Effector memory CD4-positive, alpha-beta T cell (primary cell): Measurements from ENCODE around the gene PLCB2.

ENCODE experiments used
- DNase-seq, 3 donors: peaks; one replicate each; pipeline ENCODE4 v3.0.0-alpha.2; 2020
- H3K27ac ChIP-seq: 2 replicates; pipeline ENCODE4 v1.7.0; 2013; ENCODE audit warnings: mild to moderate bottlenecking, low read length, moderate library complexity; ENCODE audit not compliant: insufficient read depth, poor library complexity, severe bottlenecking
- H3K27me3 ChIP-seq: replicated peaks from 2 replicates; pipeline ENCODE4 v1.7.0; 2013; ENCODE audit warnings: mild to moderate bottlenecking, low read length; ENCODE audit not compliant: insufficient read depth, control insufficient read depth, poor library complexity, severe bottlenecking
- H3K36me3 ChIP-seq: 2 replicates; pipeline ENCODE4 v1.7.0; 2013; ENCODE audit warnings: mild to moderate bottlenecking, low read length, moderate library complexity; ENCODE audit not compliant: control insufficient read depth, insufficient read depth
- H3K4me1 ChIP-seq: 2 replicates; pipeline ENCODE4 v1.7.0; 2013; ENCODE audit warnings: low read length, mild to moderate bottlenecking; ENCODE audit not compliant: control insufficient read depth, insufficient read depth, poor library complexity, severe bottlenecking
- H3K4me3 ChIP-seq: 2 replicates; pipeline ENCODE4 v1.7.0; 2013; ENCODE audit warnings: low read length, low read depth, mild to moderate bottlenecking; ENCODE audit not compliant: insufficient read depth, poor library complexity, severe bottlenecking
- H3K9me3 ChIP-seq: 2 replicates; pipeline ENCODE4 v1.7.0; 2013; ENCODE audit warnings: mild to moderate bottlenecking, low read length, moderate library complexity; ENCODE audit not compliant: control insufficient read depth

The PLCB2 gene

DNA sequence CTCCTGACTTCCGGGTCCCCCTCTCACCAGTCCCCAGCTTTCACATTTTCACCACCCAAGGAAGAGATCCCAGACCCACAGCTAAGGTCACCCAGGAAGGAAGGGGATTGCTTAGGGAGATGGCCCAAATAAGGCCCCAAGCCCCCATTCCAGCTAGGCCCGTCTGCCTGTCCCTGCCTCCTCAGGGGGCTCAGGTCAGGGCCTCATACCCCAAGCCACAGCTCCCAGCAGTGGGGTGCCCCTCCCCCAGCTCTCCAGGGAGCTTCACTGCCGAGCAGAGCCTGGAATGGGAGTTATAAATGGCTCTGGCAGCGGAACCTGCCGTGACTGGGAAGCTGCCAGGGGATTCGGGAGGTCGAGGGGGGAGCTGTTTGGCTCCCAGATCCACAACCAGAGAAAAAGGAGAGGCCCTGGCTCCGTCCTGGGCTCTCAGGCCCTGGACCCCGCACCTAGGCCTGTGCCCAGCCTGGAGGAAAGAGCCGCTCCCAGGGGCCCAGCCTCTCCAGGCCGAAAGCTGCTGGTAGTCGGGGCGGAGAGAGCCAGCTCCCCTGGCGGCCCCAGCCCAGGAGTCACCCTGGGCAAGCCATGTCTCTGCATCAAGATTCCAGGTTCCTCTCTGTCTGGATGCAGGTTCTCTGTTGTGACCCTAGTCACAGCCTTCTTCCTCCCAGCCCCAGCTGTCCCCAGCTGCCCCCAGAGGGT is 32.5 kb upstream of the PLCB2 start:
- Histone ChIP-seq H3K27me3 (no peaks in the 10 kb centered on the region), H3K4me1 (peaks cover 5% of the 10 kb centered on the region), H3K36me3 (no peaks in the 10 kb centered on the region), H3K9me3 (no peaks in the 10 kb centered on the region), H3K4me3 (no peak overlapping the region), H3K27ac (no peak overlapping the region)
- DNase-seq: no peak

- no peaks in the 10 kb centered on the region for H3K27me3 ChIP-seq
- DNase-seq: no peak
- no peak overlapping the region for H3K4me3 ChIP-seq
- no peaks in the 10 kb centered on the region for H3K9me3 ChIP-seq
- no peaks in the 10 kb centered on the region for H3K36me3 ChIP-seq
- peaks cover 5% of the 10 kb centered on the region for H3K4me1 ChIP-seq
- no peak overlapping the region for H3K27ac ChIP-seq
These were observed 31.8 kb upstream of the PLCB2 start for GRCh38 chr15:40339621-40339945.

GRCh38 chr15:40338921-40339620 is 31.3 kb upstream of the PLCB2 start:
- Histone ChIP-seq H3K4me1 (peaks cover 6% of the 10 kb centered on the region), H3K4me3 (no peak overlapping the region)

DNA sequence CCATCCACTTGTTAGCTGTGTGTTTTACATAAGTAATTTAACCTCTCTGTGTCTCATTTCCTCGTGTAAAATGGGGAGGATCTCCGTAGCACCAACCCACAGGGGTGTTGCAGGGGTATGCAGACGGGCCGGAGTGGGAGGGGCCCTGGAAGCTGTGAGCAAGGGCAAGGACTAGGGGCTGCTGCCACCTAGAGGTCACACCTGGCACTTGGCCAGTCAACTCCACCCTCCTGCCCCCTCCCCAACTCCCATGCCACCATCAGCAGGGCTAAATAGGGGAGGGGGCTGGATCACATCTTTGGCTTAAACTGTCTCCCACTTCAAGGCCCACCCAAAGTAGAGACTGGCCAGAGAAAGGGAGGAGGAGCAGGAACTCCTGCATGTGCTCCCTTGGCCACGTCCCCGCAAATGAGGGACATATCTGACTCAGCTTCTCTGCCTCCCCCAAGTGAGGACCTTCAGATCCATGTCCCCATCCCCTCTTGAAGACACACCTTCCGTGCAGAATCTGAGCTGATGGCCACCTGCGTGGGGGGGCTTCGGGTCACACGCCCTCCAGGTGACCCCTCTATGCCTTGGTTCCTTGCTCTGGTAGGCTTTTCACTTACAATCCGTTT is 30.4 kb upstream of the PLCB2 start:
- peaks cover 9% of the 10 kb centered on the region for H3K4me1 ChIP-seq
- H3K4me3 ChIP-seq: no peak overlapping the region
- peak; percentile 50 to 63 (median 54) for DNase-seq
- H3K9me3 ChIP-seq: no peaks in the 10 kb centered on the region
- H3K27me3 ChIP-seq: no peaks in the 10 kb centered on the region
- H3K27ac ChIP-seq: no peak overlapping the region
- H3K36me3 ChIP-seq: no peaks in the 10 kb centered on the region

More at GRCh38 chr15:40338921-40339620, 31.3 kb upstream of the PLCB2 start:
- H3K9me3 ChIP-seq: no peaks in the 10 kb centered on the region
- no peak overlapping the region for H3K27ac ChIP-seq
- H3K27me3 ChIP-seq: no peaks in the 10 kb centered on the region
- no peak for DNase-seq
- H3K36me3 ChIP-seq: no peaks in the 10 kb centered on the region

- H3K27me3 ChIP-seq: no peaks in the 10 kb centered on the region
- H3K27ac ChIP-seq: no peak overlapping the region
- peaks cover 9% of the 10 kb centered on the region for H3K4me1 ChIP-seq
- no peak for DNase-seq
- H3K36me3 ChIP-seq: no peaks in the 10 kb centered on the region
- no peaks in the 10 kb centered on the region for H3K9me3 ChIP-seq
- H3K4me3 ChIP-seq: no peak overlapping the region
These were observed 29.9 kb upstream of the PLCB2 start for GRCh38 chr15:40337597-40337996.

- Histone ChIP-seq H3K4me1 (peaks cover 9% of the 10 kb centered on the region), H3K36me3 (no peaks in the 10 kb centered on the region), H3K9me3 (no peaks in the 10 kb centered on the region), H3K4me3 (no peak overlapping the region), H3K27ac (no peak overlapping the region), H3K27me3 (no peaks in the 10 kb centered on the region)
- no peak for DNase-seq
These were observed 29.0 kb upstream of the PLCB2 start for GRCh38 chr15:40336744-40337122.

DNA sequence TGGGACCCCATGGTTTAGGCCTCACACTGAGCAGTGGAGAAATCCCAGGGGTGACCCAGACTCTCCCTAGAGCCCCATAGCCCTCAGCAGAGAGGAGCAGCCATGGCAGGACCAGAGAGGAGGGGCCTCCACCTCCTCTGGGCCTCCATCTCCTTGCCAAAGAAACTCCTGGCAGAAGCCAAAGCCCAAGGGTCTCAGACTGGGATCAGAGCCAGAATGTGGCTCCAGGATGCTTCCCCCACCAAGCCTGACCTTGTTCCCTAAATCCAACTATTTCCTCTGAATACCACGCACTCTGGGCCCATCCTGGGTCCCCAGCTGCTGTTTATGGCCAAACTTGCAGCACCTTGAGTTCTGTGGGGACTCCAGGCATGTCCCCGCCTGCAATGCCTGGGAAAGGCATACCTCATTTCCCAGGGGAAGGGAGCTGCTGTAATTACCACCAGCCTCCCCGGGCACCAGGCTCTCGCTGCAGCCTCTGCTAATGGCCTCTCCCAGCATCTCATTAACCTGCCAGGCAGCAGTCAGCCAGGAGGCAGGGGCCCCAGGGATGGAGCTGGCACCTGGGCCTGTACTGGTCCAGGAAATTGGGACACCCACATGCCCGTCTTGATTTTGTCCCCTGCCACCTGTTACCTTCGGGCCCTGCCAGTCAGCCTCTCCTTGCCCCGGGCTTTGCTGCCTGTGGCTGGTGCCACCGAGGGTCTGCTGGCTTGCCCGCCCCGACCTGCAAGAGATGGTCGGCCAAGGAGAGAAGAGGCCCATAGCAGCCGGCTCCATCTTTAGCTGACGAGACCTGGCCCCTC is 28.4 kb upstream of the PLCB2 start:
- no peaks in the 10 kb centered on the region for H3K9me3 ChIP-seq
- no peak overlapping the region for H3K27ac ChIP-seq
- H3K27me3 ChIP-seq: no peaks in the 10 kb centered on the region
- H3K4me1 ChIP-seq: peaks cover 9% of the 10 kb centered on the region
- no peaks in the 10 kb centered on the region for H3K36me3 ChIP-seq
- no peak overlapping the region for H3K4me3 ChIP-seq
- no peak for DNase-seq

- peaks cover 9% of the 10 kb centered on the region for H3K4me1 ChIP-seq
These were observed 27.4 kb upstream of the PLCB2 start for GRCh38 chr15:40334941-40335795.

DNA sequence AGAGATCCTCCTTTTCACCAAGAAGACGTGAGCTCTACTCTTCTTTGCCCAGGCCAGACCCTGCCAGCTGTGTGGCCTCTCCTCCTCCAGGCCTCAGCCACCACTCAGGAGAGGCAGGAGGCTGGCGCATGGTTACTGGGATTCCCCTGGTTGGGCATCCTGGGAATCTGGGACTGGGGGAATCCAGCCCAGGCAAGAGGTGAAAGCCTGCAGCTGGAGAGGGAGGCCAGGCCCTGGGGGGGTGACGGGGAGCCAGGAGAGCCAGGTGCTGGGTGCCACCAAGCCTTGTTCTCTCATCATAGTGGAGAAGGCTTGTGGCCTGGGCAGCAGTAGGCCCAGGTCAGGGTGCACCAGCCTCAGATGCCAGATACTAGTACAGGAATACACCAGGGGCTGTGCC is 26.8 kb upstream of the PLCB2 start:
- H3K27me3 ChIP-seq: no peaks in the 10 kb centered on the region
- no peak overlapping the region for H3K4me3 ChIP-seq
- DNase-seq: no peak
- no peaks in the 10 kb centered on the region for H3K9me3 ChIP-seq
- H3K4me1 ChIP-seq: peaks cover 9% of the 10 kb centered on the region
- H3K27ac ChIP-seq: no peak overlapping the region
- H3K36me3 ChIP-seq: no peaks in the 10 kb centered on the region

More at GRCh38 chr15:40334941-40335795, 27.4 kb upstream of the PLCB2 start:
- no peaks in the 10 kb centered on the region for H3K27me3 ChIP-seq
- no peak overlapping the region for H3K4me3 ChIP-seq
- no peak overlapping the region for H3K27ac ChIP-seq
- no peaks in the 10 kb centered on the region for H3K9me3 ChIP-seq
- H3K36me3 ChIP-seq: no peaks in the 10 kb centered on the region
- no peak for DNase-seq
